GM23338 (cell line): ENCODE data around the gene PID1. TPM values are rescaled to one million over a fixed set of nuclear protein-coding genes. Genes with fewer than 3 reads are reported as not detected.

Experiments used
- ATAC-seq: fragments of 200-7000 bp; cut with Tn5 transposase; 3 replicates; pipeline ENCODE4 v1.9.1; 2020
- DNase-seq: peaks from one replicate; pipeline ENCODE4 v3.0.0-alpha.2; 2015; ENCODE audit warnings: low spot score
- H2AFZ ChIP-seq: fragments of 200-600 bp; sonication (generic); 2 replicates; pipeline ENCODE4 v1.8.0; 2016; ENCODE audit warnings: antibody characterized with exemption, mild to moderate bottlenecking, moderate library complexity
- H3F3A ChIP-seq: fragments of 200-600 bp; sonication (generic); replicated peaks from 2 replicates; pipeline ENCODE4 v1.8.0; 2017; ENCODE audit warnings: antibody characterized with exemption, mixed run types, low read depth
- H3K27ac ChIP-seq: fragments of 200-600 bp; sonication (generic); 2 replicates; pipeline ENCODE4 v1.6.1; 2016; ENCODE audit warnings: low read depth
- H3K27me3 ChIP-seq: fragments of 200-600 bp; sonication (generic); 2 replicates; pipeline ENCODE4 v1.8.0; 2016; ENCODE audit warnings: mild to moderate bottlenecking, mixed run types, moderate library complexity; ENCODE audit not compliant: insufficient read depth
- H3K36me3 ChIP-seq: fragments of 200-600 bp; sonication (generic); 2 replicates; pipeline ENCODE4 v1.8.0; 2016; ENCODE audit warnings: mild to moderate bottlenecking; ENCODE audit not compliant: insufficient read depth
- H3K4me1 ChIP-seq: fragments of 200-600 bp; sonication (generic); 2 replicates; pipeline ENCODE4 v1.8.0; 2016; ENCODE audit warnings: mild to moderate bottlenecking, moderate library complexity; ENCODE audit not compliant: insufficient read depth
- H3K4me2 ChIP-seq: fragments of 200-600 bp; sonication (generic); 2 replicates; pipeline ENCODE4 v1.7.1; 2017; ENCODE audit warnings: mixed run types
- H3K4me3 ChIP-seq: fragments of 200-600 bp; sonication (generic); 2 replicates; pipeline ENCODE4 v1.6.1; 2016; ENCODE audit warnings: mixed run types
- H3K79me2 ChIP-seq: fragments of 200-600 bp; sonication (generic); replicated peaks from 2 replicates; pipeline ENCODE4 v1.8.0; 2017; ENCODE audit warnings: mild to moderate bottlenecking; ENCODE audit not compliant: insufficient read depth
- H3K9me2 ChIP-seq: fragments of 200-600 bp; sonication (generic); 2 replicates; pipeline ENCODE4 v1.8.0; 2017; ENCODE audit not compliant: insufficient read depth
- H4K20me1 ChIP-seq: fragments of 200-600 bp; sonication (generic); replicated peaks from 2 replicates; pipeline ENCODE4 v1.8.0; 2017; ENCODE audit warnings: mild to moderate bottlenecking; ENCODE audit not compliant: insufficient read depth
- H3K27ac Mint-ChIP-seq: 2 replicates; pipeline ENCODE4 v1.8.0; 2020; ENCODE audit warnings: inconsistent platforms, mild to moderate bottlenecking, moderate library complexity, mixed read lengths
- H3K27me3 Mint-ChIP-seq: 3 replicates; pipeline ENCODE4 v1.8.0; 2022; ENCODE audit warnings: low read depth, mild to moderate bottlenecking, moderate library complexity, mixed read lengths, inconsistent platforms; ENCODE audit not compliant: insufficient read depth, poor library complexity
- H3K36me3 Mint-ChIP-seq: 3 replicates; pipeline ENCODE4 v1.8.0; 2021; ENCODE audit warnings: low read depth, mild to moderate bottlenecking, inconsistent platforms, moderate library complexity, mixed read lengths
- H3K4me1 Mint-ChIP-seq: 3 replicates; pipeline ENCODE4 v1.8.0; 2020; ENCODE audit warnings: mild to moderate bottlenecking, inconsistent platforms, mixed read lengths
- H3K4me3 Mint-ChIP-seq: 3 replicates; pipeline ENCODE4 v1.8.0; 2021; ENCODE audit warnings: moderate library complexity, mild to moderate bottlenecking, inconsistent platforms, mixed read lengths
- H3K9me3 Mint-ChIP-seq: 3 replicates; pipeline ENCODE4 v1.8.0; 2020; ENCODE audit warnings: moderate library complexity, mild to moderate bottlenecking, inconsistent platforms, mixed read lengths
- EZH2 ChIP-seq: fragments of 200-600 bp; sonication (generic); IDR thresholded peaks from one replicate; pipeline ENCODE4 v1.8.0; 2017; ENCODE audit warnings: antibody characterized with exemption, mild to moderate bottlenecking, low read depth; ENCODE audit not compliant: unreplicated experiment
- NANOG ChIP-seq: IDR thresholded peaks from 2 replicates; pipeline ENCODE4 v1.6.1; 2016; ENCODE audit warnings: antibody characterized with exemption, borderline replicate concordance
- REST ChIP-seq: IDR thresholded peaks from one replicate; pipeline ENCODE4 v1.6.1; 2018; ENCODE audit warnings: antibody characterized with exemption; ENCODE audit not compliant: unreplicated experiment
- STAT1 ChIP-seq: IDR thresholded peaks from one replicate; pipeline ENCODE4 v1.6.1; 2016; ENCODE audit warnings: antibody characterized with exemption; ENCODE audit not compliant: unreplicated experiment
- ZNF331 ChIP-seq: fragments of 250-450 bp; sonication (Bioruptor Pico); IDR thresholded peaks from 2 replicates; pipeline ENCODE4 v1.5.0; 2020; ENCODE audit warnings: low read depth, mild to moderate bottlenecking, moderate library complexity
- ZNF462 ChIP-seq: fragments of 250-450 bp; sonication (Bioruptor Pico); IDR thresholded peaks from 2 replicates; pipeline ENCODE4 v1.5.0; 2020; ENCODE audit warnings: mild to moderate bottlenecking, moderate library complexity
- polyA plus RNA-seq: library from polyadenylated mRNA; unstranded; fragments of >200 nt; fragmentation: Nextera tagmentation; extraction: Ambion mirVana; gene quantifications from 2 replicates; pipeline ENCODE4 v1.2.1, GENCODE V29; 2016
- total RNA-seq: library from RNA; depleted of rRNA; stranded (reverse); fragments of >200 nt; shearing (Covaris generic); gene quantifications from 2 replicates; pipeline ENCODE4 v1.2.3, GENCODE V29; 2014

Gene PID1
- total and polyA plus RNA-seq, 2 experiments from 2014 or later: 1.7 to 2.4 TPM

- TF ChIP-seq ZNF331 (CRISPR knock-in tag): no peak
- TF ChIP-seq ZNF462 (CRISPR knock-in tag): no peak
Observed at GRCh38 chr2:229066121-229066715, 204.9 kb downstream of the PID1 start (continued).

- Mint-ChIP-seq H3K9me3 (no peaks in the 10 kb centered on the region), H3K4me1 (no peaks in the 10 kb centered on the region), H3K4me3 (no peak overlapping the region), H3K27ac (no peak overlapping the region), H3K27me3 (no peaks in the 10 kb centered on the region), H3K36me3 (no peaks in the 10 kb centered on the region)
- Histone ChIP-seq H2AFZ (no peak overlapping the region), H3K27ac (no peak overlapping the region), H3F3A (no peaks in the 10 kb centered on the region), H3K4me1 (no peaks in the 10 kb centered on the region), H3K36me3 (no peaks in the 10 kb centered on the region), H3K27me3 (no peaks in the 10 kb centered on the region), H4K20me1 (no peaks in the 10 kb centered on the region), H3K9me2 (peaks cover 5% of the 10 kb centered on the region; the same call in 1 of the 2 replicates), H3K4me2 (no peak overlapping the region), H3K79me2 (no peaks in the 10 kb centered on the region), H3K4me3 (no peak overlapping the region)
- ATAC-seq (no peak), DNase-seq (no peak)
- TF ChIP-seq EZH2 (no peak), NANOG (no peak), STAT1 (no peak), REST (no peak), ZNF331 (CRISPR knock-in tag) (no peak)
Observed at GRCh38 chr2:229064749-229065148, 206.3 kb downstream of the PID1 start.
